ENCODE results near the gene SLC11A2.

DNA sequence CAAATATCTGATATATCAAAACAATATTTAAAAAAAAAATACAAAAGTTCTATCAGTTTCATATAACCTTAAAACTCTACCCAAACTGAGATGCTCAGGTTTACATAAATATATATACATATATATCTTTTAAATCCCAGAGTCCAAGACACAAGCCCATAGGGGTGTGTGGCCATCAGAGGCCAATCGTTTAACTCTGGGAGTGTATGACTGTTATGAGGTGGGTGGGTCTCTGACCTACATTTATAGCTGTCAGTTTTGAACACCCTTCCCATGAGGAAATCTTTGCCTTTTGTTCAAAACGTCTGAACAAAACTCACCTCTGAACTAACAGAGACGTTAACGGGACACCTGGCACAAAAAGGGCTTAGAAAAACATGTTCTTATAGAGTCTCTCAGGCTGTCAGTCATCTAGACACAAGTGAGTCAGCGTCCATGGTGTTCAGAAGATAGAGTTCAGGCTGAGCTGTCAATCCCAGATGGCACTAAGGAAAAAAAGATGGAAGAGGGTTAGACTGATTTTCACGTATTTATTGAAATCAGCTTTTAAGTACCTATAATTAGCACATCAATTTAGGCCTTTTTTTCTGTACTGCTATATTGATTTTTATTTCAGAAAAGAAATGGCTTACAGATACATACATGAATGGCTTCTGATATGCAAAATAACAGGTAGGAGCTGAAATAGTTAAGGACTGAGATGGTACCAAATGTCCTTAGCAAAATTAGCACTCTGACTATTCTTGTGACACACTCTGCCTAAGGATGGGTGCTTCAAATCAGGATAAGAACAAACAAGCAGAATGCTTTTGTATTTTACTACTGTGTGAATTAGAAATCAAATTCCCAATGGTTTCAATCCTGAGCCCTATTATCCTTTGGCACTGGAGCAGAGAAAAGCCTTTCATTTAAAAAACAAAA is 44.6 kb downstream of the SLC11A2 start:
- TF ChIP-seq ZFP30 (CRISPR knock-in tag; IDR thresholded peaks at IDR 0.05): no peak
- no peak for TF ChIP-seq ZNF8 (CRISPR knock-in tag; IDR thresholded peaks at IDR 0.05)
- TF ChIP-seq TOX (CRISPR knock-in tag; IDR thresholded peaks at IDR 0.05; ENCODE audit: borderline replicate concordance): no peak
- TF ChIP-seq, protein P1, sequence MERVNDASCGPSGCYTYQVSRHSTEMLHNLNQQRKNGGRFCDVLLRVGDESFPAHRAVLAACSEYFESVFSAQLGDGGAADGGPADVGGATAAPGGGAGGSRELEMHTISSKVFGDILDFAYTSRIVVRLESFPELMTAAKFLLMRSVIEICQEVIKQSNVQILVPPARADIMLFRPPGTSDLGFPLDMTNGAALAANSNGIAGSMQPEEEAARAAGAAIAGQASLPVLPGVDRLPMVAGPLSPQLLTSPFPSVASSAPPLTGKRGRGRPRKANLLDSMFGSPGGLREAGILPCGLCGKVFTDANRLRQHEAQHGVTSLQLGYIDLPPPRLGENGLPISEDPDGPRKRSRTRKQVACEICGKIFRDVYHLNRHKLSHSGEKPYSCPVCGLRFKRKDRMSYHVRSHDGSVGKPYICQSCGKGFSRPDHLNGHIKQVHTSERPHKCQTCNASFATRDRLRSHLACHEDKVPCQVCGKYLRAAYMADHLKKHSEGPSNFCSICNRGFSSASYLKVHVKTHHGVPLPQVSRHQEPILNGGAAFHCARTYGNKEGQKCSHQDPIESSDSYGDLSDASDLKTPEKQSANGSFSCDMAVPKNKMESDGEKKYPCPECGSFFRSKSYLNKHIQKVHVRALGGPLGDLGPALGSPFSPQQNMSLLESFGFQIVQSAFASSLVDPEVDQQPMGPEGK (CRISPR knock-in tag; IDR thresholded peaks at IDR 0.05; ENCODE audit: borderline replicate concordance): no peak
- no peak for TF ChIP-seq RARB (CRISPR knock-in tag; IDR thresholded peaks at IDR 0.05)
- TF ChIP-seq OSR1 (CRISPR knock-in tag; IDR thresholded peaks at IDR 0.05): no peak
- no peak for TF ChIP-seq ZNF565 (CRISPR knock-in tag; conservative IDR thresholded peaks at IDR 0.05; ENCODE audit: low read depth)
- no peak for TF ChIP-seq ZFP3 (CRISPR knock-in tag; IDR thresholded peaks at IDR 0.05)
- TF ChIP-seq, protein P2, sequence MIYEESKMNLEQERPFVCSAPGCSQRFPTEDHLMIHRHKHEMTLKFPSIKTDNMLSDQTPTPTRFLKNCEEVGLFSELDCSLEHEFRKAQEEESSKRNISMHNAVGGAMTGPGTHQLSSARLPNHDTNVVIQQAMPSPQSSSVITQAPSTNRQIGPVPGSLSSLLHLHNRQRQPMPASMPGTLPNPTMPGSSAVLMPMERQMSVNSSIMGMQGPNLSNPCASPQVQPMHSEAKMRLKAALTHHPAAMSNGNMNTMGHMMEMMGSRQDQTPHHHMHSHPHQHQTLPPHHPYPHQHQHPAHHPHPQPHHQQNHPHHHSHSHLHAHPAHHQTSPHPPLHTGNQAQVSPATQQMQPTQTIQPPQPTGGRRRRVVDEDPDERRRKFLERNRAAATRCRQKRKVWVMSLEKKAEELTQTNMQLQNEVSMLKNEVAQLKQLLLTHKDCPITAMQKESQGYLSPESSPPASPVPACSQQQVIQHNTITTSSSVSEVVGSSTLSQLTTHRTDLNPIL (CRISPR knock-in tag; IDR thresholded peaks at IDR 0.05; ENCODE audit: low read depth): no peak
- TF ChIP-seq ZC3H10 (CRISPR knock-in tag; IDR thresholded peaks at IDR 0.05): no peak
- no peak for TF ChIP-seq ESRRG (CRISPR knock-in tag; IDR thresholded peaks at IDR 0.05)
- no peak for TF ChIP-seq TCF4 (CRISPR knock-in tag; IDR thresholded peaks at IDR 0.05; ENCODE audit: borderline replicate concordance)
